Measurements from ENCODE around the gene EXOC2.

GRCh38 chr6:558959-559358 lies 134.0 kb downstream of the EXOC2 start:
- TF ChIP-seq POLR2AphosphoS5 (IDR thresholded peaks at IDR 0.05; ENCODE audit: borderline replicate concordance, low read depth, low read length), result no peak
- no peak for TF ChIP-seq EZH2 (IDR thresholded peaks at IDR 0.05)

Data from SK-N-MC (cell line).